GM21381 (cell line): Measurements from ENCODE around the gene SCAMP5.

ENCODE experiments used
- ATAC-seq: cut with Tn5 transposase; IDR thresholded peaks from one replicate; pipeline ENCODE4 v1.9.1; 2021; ENCODE audit warnings: mild to moderate bottlenecking, moderate library complexity; ENCODE audit not compliant: unreplicated experiment

The SCAMP5 gene

GRCh38 chr15:74995182-74995778 is at the start of gene SCAMP5:
Gene SCAMP5 (plus strand): TSS chr15:74995563. CDS start chr15:75011840, 16,277 bp downstream.
- peak; percentile 83 for ATAC-seq

- no peak for ATAC-seq
These were observed 45.1 kb upstream of the SCAMP5 start for GRCh38 chr15:74950078-74950908.

GRCh38 chr15:74951006-74951405 is 44.4 kb upstream of the SCAMP5 start:
- ATAC-seq, result no peak

- no peak for ATAC-seq
These were observed 40.8 kb upstream of the SCAMP5 start for GRCh38 chr15:74954515-74954914.

- ATAC-seq, result no peak
These were observed 40.3 kb upstream of the SCAMP5 start for GRCh38 chr15:74955017-74955416.

- peak; percentile 43 for ATAC-seq
These were observed 39.3 kb upstream of the SCAMP5 start for GRCh38 chr15:74955796-74956647.

- peak; percentile 74 for ATAC-seq
These were observed 38.5 kb upstream of the SCAMP5 start, which contains the start of gene RPP25 for GRCh38 chr15:74956648-74957475. Gene RPP25 (minus strand): TSS chr15:74956772. CDS start chr15:74956583, 189 bp downstream.

GRCh38 chr15:74957476-74958035 is 37.8 kb upstream of the SCAMP5 start:
- no peak for ATAC-seq

- ATAC-seq, result no peak
These were observed 36.9 kb upstream of the SCAMP5 start for GRCh38 chr15:74958320-74958907.

- no peak for ATAC-seq
These were observed 36.3 kb upstream of the SCAMP5 start for GRCh38 chr15:74958908-74959585.

- ATAC-seq, result no peak
These were observed 35.8 kb upstream of the SCAMP5 start for GRCh38 chr15:74959586-74959939.

GRCh38 chr15:74960286-74960685 is 35.1 kb upstream of the SCAMP5 start:
- ATAC-seq, result no peak

- ATAC-seq, result no peak
These were observed 34.3 kb upstream of the SCAMP5 start for GRCh38 chr15:74960995-74961588.

GRCh38 chr15:74961616-74962015 is 33.7 kb upstream of the SCAMP5 start:
- no peak for ATAC-seq

- ATAC-seq, result no peak
These were observed 33.1 kb upstream of the SCAMP5 start for GRCh38 chr15:74962219-74962618.

- ATAC-seq, result no peak
These were observed 32.7 kb upstream of the SCAMP5 start for GRCh38 chr15:74962671-74963070.

- ATAC-seq, result no peak
These were observed 32.1 kb upstream of the SCAMP5 start for GRCh38 chr15:74963213-74963612.

GRCh38 chr15:74964794-74965193 is 30.6 kb upstream of the SCAMP5 start:
- ATAC-seq, result no peak

- ATAC-seq, result no peak
These were observed 27.7 kb upstream of the SCAMP5 start for GRCh38 chr15:74967670-74968069.
